CD14-positive monocyte (primary cell): Measurements from ENCODE around the gene PLXNB3. TPM values are rescaled to one million over a fixed set of nuclear protein-coding genes. Genes with fewer than 3 reads are reported as not detected.

ENCODE experiments used
- DNase-seq, 3 donors: peaks; one replicate each; pipeline ENCODE4 v3.0.0-alpha.2; 2011 to 2022
- H2AFZ ChIP-seq: 2 replicates; pipeline ENCODE4 v1.6.0; 2012; ENCODE audit warnings: mild to moderate bottlenecking, low read depth, low read length, inconsistent platforms; ENCODE audit not compliant: insufficient read depth, poor library complexity, severe bottlenecking
- H3K27ac ChIP-seq, 2 donors: 1 replicate in 1 of 2; 2 replicates in 1 of 2; pipeline ENCODE4 v1.5.1; 2012 to 2013; ENCODE audit warnings: low read length in 2 of 2, control low read depth in 1 of 2, inconsistent platforms in 1 of 2, low read depth in 1 of 2, mild to moderate bottlenecking in 1 of 2
- H3K27me3 ChIP-seq, 2 donors: one replicate each; pipeline versions ENCODE4 v1.6.0 to v1.6.1; 2011 to 2013; ENCODE audit warnings: low read length in 2 of 2; ENCODE audit not compliant: control insufficient read depth in 2 of 2, insufficient read depth in 2 of 2
- H3K36me3 ChIP-seq, 2 donors: replicated peaks in 1 of 2; 1 replicate in 1 of 2; 2 replicates in 1 of 2; pipeline versions ENCODE4 v1.5.1 to v1.6.1; 2012 to 2013; ENCODE audit warnings: low read length in 2 of 2, control low read depth in 1 of 2, inconsistent platforms in 1 of 2, mild to moderate bottlenecking in 1 of 2; ENCODE audit not compliant: insufficient read depth in 2 of 2, control insufficient read depth in 1 of 2
- H3K4me1 ChIP-seq, 2 donors: 1 replicate in 1 of 2; 2 replicates in 1 of 2; pipeline versions ENCODE4 v1.5.1 to v1.6.1; 2012 to 2013; ENCODE audit warnings: low read length in 2 of 2, control low read depth in 1 of 2, inconsistent platforms in 1 of 2, mild to moderate bottlenecking in 1 of 2, moderate library complexity in 1 of 2; ENCODE audit not compliant: insufficient read depth in 2 of 2, control insufficient read depth in 1 of 2
- H3K4me2 ChIP-seq: replicated peaks from 2 replicates; pipeline ENCODE3; 2012; ENCODE audit warnings: low read length, moderate library complexity, mild to moderate bottlenecking; ENCODE audit not compliant: poor library complexity, severe bottlenecking; ENCODE audit errors: extremely low read depth
- H3K4me3 ChIP-seq, 3 experiments: fragments of 200-600 bp in 1 of 3; sonication (generic) in 1 of 3; replicated peaks in 1 of 3; 1 replicate in 2 of 3; 2 replicates in 1 of 3; pipeline ENCODE4 v1.5.1; 2011 to 2013; ENCODE audit warnings: low read length in 3 of 3, mild to moderate bottlenecking in 3 of 3, control low read depth in 2 of 3, low read depth in 2 of 3, inconsistent platforms in 1 of 3, moderate library complexity in 1 of 3
- H3K79me2 ChIP-seq: 2 replicates; pipeline ENCODE4 v1.6.0; 2012; ENCODE audit warnings: mild to moderate bottlenecking, control low read depth, inconsistent platforms, low read length, moderate library complexity; ENCODE audit not compliant: insufficient read depth
- H3K9ac ChIP-seq: 2 replicates; pipeline ENCODE4 v1.6.0; 2017; ENCODE audit warnings: low read length, mild to moderate bottlenecking; ENCODE audit not compliant: insufficient read depth, poor library complexity, severe bottlenecking
- H3K9me3 ChIP-seq, 2 donors: replicated peaks in 1 of 2; 1 replicate in 1 of 2; 2 replicates in 1 of 2; pipeline versions ENCODE4 v1.5.1 to v1.6.1; 2012 to 2013; ENCODE audit warnings: low read length in 2 of 2, control low read depth in 1 of 2; ENCODE audit not compliant: control insufficient read depth in 1 of 2, insufficient read depth in 1 of 2
- H4K20me1 ChIP-seq: 2 replicates; pipeline ENCODE4 v1.6.0; 2012; ENCODE audit warnings: mild to moderate bottlenecking, low read length, control low read depth, moderate library complexity; ENCODE audit not compliant: insufficient read depth
- H3K27ac Mint-ChIP-seq, 7 donors: one replicate each; pipeline ENCODE4 v1.8.0; 2020; ENCODE audit warnings: mild to moderate bottlenecking in 7 of 7, mixed read lengths in 7 of 7, moderate library complexity in 6 of 7, inconsistent platforms in 2 of 7
- H3K27me3 Mint-ChIP-seq, 3 donors: one replicate each; pipeline ENCODE4 v1.8.0; 2021 to 2022; ENCODE audit warnings: low read depth in 3 of 3, mild to moderate bottlenecking in 3 of 3, mixed read lengths in 3 of 3, moderate library complexity in 3 of 3, inconsistent platforms in 1 of 3
- H3K36me3 Mint-ChIP-seq, 2 donors: one replicate each; pipeline ENCODE4 v1.8.0; 2020; ENCODE audit warnings: mixed read lengths in 2 of 2, inconsistent platforms in 1 of 2, mild to moderate bottlenecking in 1 of 2
- H3K4me1 Mint-ChIP-seq: one replicate; pipeline ENCODE4 v1.8.0; 2020; ENCODE audit warnings: mild to moderate bottlenecking, mixed read lengths
- H3K4me3 Mint-ChIP-seq, 2 donors: one replicate each; pipeline ENCODE4 v1.8.0; 2020; ENCODE audit warnings: mild to moderate bottlenecking in 2 of 2, mixed read lengths in 2 of 2, moderate library complexity in 1 of 2
- H3K9me3 Mint-ChIP-seq, 7 donors: one replicate each; pipeline ENCODE4 v1.8.0; 2020 to 2022; ENCODE audit warnings: mixed read lengths in 7 of 7, mild to moderate bottlenecking in 6 of 7, moderate library complexity in 6 of 7, inconsistent platforms in 2 of 7
- WGBS: methylation state at CpG from one replicate; pipeline ENCODE4 v1.1.5; 2013; ENCODE audit warnings: missing lambda C conversion rate; ENCODE audit not compliant: insufficient coverage; 5-methylcytosine and 5-hydroxymethylcytosine counted together
- intact Hi-C, 2 donors: fragments of 100-400 bp; cut with micrococcal nuclease; formaldehyde crosslinking; loops; one replicate each; pipeline versions ENCODE4 v1.15.0 to v1.15.1; 2023
- polyA plus RNA-seq, 3 donors: library from polyadenylated mRNA; depleted of rRNA in 1 of 3; unstranded in 2 of 3; stranded (reverse) in 1 of 3; fragments of 300-500 nt in 2 of 3; fragments of >200 nt in 1 of 3; fragmentation: Illumina TruSeq in 2 of 3; gene quantifications; 1 replicate in 2 of 3; 2 replicates in 1 of 3; pipeline ENCODE4 v1.2.3, GENCODE V29; 2012 to 2021
- TF ChIP-seq, protein P1 (sequence below): fragments of 200-600 bp; IDR thresholded peaks from one replicate; pipeline ENCODE4 v1.8.0; 2022; ENCODE audit warnings: antibody characterized with exemption, mild to moderate bottlenecking

The PLXNB3 gene
- polyA plus RNA-seq, 3 donors, result not detected

- Mint-ChIP-seq H3K4me1 (no peaks in the 10 kb centered on the region), H3K9me3 (peaks cover 0 to 26% (median 6%) of the 10 kb centered on the region in 7 donors), H3K4me3 (no peak overlapping the region), H3K36me3 (no peaks in the 10 kb centered on the region), H3K27ac (no peak overlapping the region), H3K27me3 (peaks cover 6 to 32% (median 21%) of the 10 kb centered on the region in 3 donors)
- Histone ChIP-seq H3K4me1 (no peaks in the 10 kb centered on the region), H3K36me3 (no peaks in the 10 kb centered on the region), H3K9ac (no peak overlapping the region), H3K79me2 (no peaks in the 10 kb centered on the region), H3K4me2 (no peak overlapping the region), H3K9me3 (no peaks in the 10 kb centered on the region), H3K27ac (no peak overlapping the region), H3K27me3 (no peaks in the 10 kb centered on the region), H3K4me3 (no peak overlapping the region), H2AFZ (no peak overlapping the region), H4K20me1 (no peaks in the 10 kb centered on the region)
- TF ChIP-seq, protein P1, sequence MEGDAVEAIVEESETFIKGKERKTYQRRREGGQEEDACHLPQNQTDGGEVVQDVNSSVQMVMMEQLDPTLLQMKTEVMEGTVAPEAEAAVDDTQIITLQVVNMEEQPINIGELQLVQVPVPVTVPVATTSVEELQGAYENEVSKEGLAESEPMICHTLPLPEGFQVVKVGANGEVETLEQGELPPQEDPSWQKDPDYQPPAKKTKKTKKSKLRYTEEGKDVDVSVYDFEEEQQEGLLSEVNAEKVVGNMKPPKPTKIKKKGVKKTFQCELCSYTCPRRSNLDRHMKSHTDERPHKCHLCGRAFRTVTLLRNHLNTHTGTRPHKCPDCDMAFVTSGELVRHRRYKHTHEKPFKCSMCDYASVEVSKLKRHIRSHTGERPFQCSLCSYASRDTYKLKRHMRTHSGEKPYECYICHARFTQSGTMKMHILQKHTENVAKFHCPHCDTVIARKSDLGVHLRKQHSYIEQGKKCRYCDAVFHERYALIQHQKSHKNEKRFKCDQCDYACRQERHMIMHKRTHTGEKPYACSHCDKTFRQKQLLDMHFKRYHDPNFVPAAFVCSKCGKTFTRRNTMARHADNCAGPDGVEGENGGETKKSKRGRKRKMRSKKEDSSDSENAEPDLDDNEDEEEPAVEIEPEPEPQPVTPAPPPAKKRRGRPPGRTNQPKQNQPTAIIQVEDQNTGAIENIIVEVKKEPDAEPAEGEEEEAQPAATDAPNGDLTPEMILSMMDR, result no peak
- no peak for DNase-seq
- intact Hi-C loops, result no loop called here
- 96% methylated on average over 10 of the region's 13 CpGs for WGBS
Measured at GRCh38 chrX:153805436-153805835, 41.4 kb downstream of the PLXNB3 start.

- H3K9me3 Mint-ChIP-seq, result peaks cover 0 to 28% (median 6%) of the 10 kb centered on the region in 7 donors
- intact Hi-C loops, result no loop called here
Measured at GRCh38 chrX:153806999-153807575, 43.0 kb downstream of the PLXNB3 start.

More at GRCh38 chrX:153806999-153807575, 43.0 kb downstream of the PLXNB3 start:
- DNase-seq, result no peak
- TF ChIP-seq, protein P1, result no peak
- Histone ChIP-seq H2AFZ (no peak overlapping the region), H3K79me2 (no peaks in the 10 kb centered on the region), H4K20me1 (no peaks in the 10 kb centered on the region), H3K9ac (no peak overlapping the region), H3K4me2 (no peak overlapping the region), H3K27me3 (no peaks in the 10 kb centered on the region), H3K36me3 (no peaks in the 10 kb centered on the region), H3K4me1 (no peaks in the 10 kb centered on the region), H3K9me3 (no peaks in the 10 kb centered on the region), H3K4me3 (no peak overlapping the region), H3K27ac (no peak overlapping the region)
- WGBS, result 95% methylated on average over 4 of the region's 28 CpGs
- no peak overlapping the region for H3K27ac Mint-ChIP-seq
- H3K27me3 Mint-ChIP-seq, result peaks cover 12 to 37% (median 24%) of the 10 kb centered on the region in 3 donors
- H3K4me1 Mint-ChIP-seq, result no peaks in the 10 kb centered on the region
- no peak overlapping the region for H3K4me3 Mint-ChIP-seq
- no peaks in the 10 kb centered on the region for H3K36me3 Mint-ChIP-seq
